Activated T-cell treated with anti-CD3 and anti-CD28 coated beads for 24 hours (primary cell): ENCODE results near the gene MPZL3.
"Not testable (repeated sequence)": the region's sequence is repeated elsewhere in the genome, so short reads cannot be mapped to it uniquely, and the experiment has no call there.

Source experiments
- DNase-seq: peaks from one replicate; pipeline ENCODE4 v3.0.0-alpha.2; 2020; ENCODE audit warnings: low read depth

The MPZL3 gene

GRCh38 chr11:118212781-118213191 lies 39.4 kb downstream of the MPZL3 start:
- no peak for DNase-seq

GRCh38 chr11:118212131-118212725 lies 39.9 kb downstream of the MPZL3 start:
- no peak for DNase-seq

- DNase-seq = no peak
These were observed 41.2 kb downstream of the MPZL3 start for GRCh38 chr11:118211006-118211405.

GRCh38 chr11:118210323-118210722 lies 41.8 kb downstream of the MPZL3 start:
- no peak for DNase-seq

- no peak for DNase-seq
These were observed 43.1 kb downstream of the MPZL3 start for GRCh38 chr11:118209033-118209432.

- no peak for DNase-seq
These were observed 45.1 kb downstream of the MPZL3 start for GRCh38 chr11:118207079-118207478.

- DNase-seq = no peak
These were observed 45.7 kb downstream of the MPZL3 start for GRCh38 chr11:118206391-118207031.

GRCh38 chr11:118205606-118206378 lies 46.4 kb downstream of the MPZL3 start:
- no peak for DNase-seq

GRCh38 chr11:118202599-118203422 lies 49.4 kb downstream of the MPZL3 start:
- DNase-seq = no peak

- DNase-seq = no peak
These were observed 50.2 kb downstream of the MPZL3 start for GRCh38 chr11:118201966-118202365.

- peak; percentile 51 for DNase-seq
These were observed 51.1 kb downstream of the MPZL3 start for GRCh38 chr11:118200901-118201680.

GRCh38 chr11:118200497-118200896 lies 51.7 kb downstream of the MPZL3 start:
- no peak for DNase-seq

GRCh38 chr11:118199135-118199534 lies 53.0 kb downstream of the MPZL3 start:
- no peak for DNase-seq

GRCh38 chr11:118198370-118198769 lies 53.8 kb downstream of the MPZL3 start:
- peak; percentile 81 for DNase-seq

GRCh38 chr11:118194835-118195627 lies 57.1 kb downstream of the MPZL3 start:
- DNase-seq = no peak

GRCh38 chr11:118193910-118194566 lies 58.1 kb downstream of the MPZL3 start:
- no peak for DNase-seq

- not testable (repeated sequence) for DNase-seq
These were observed 59.3 kb downstream of the MPZL3 start for GRCh38 chr11:118192817-118193216.

GRCh38 chr11:118190942-118191506 lies 61.1 kb downstream of the MPZL3 start:
- not testable (repeated sequence) for DNase-seq

- no peak for DNase-seq
These were observed 65.6 kb downstream of the MPZL3 start for GRCh38 chr11:118186346-118187107.
